B cell (primary cell): ENCODE data around the gene ASIC3. TPM values are rescaled to one million over a fixed set of nuclear protein-coding genes. Genes with fewer than 3 reads are reported as not detected.
A peak's percentile ranks its signal among the peaks of the same experiment; 100 is the strongest.

ENCODE experiments used
- ATAC-seq: fragments of 200-7000 bp; cut with Tn5 transposase; one replicate; pipeline ENCODE4 v1.10.0; 2021; ENCODE audit warnings: low read depth, mild to moderate bottlenecking, moderate number of reproducible peaks, moderate library complexity
- CTCF ChIA-PET: fragments of 350-600 bp; sonication (Branson Sonifier 250); formaldehyde crosslinking; loops from one replicate; lab custom pipeline; 2021; ENCODE audit warnings: antibody characterized with exemption, inconsistent platforms; lab: Charles Lee
- POLR2A ChIA-PET: fragments of 350-600 bp; sonication (Branson Sonifier 250); formaldehyde crosslinking; loops from one replicate; lab custom pipeline; 2021; ENCODE audit warnings: antibody characterized with exemption; lab: Charles Lee
- DNase-seq: peaks from one replicate; pipeline ENCODE4 v3.0.0; 2013
- H2AFZ ChIP-seq: 2 replicates; pipeline ENCODE4 v1.6.1; 2012; ENCODE audit warnings: mild to moderate bottlenecking, low read depth, low read length; ENCODE audit not compliant: insufficient read depth, poor library complexity, severe bottlenecking
- H3K27ac ChIP-seq, 2 donors: 1 replicate in 1 of 2; 2 replicates in 1 of 2; pipeline ENCODE4 v1.5.1; 2012 to 2013; ENCODE audit warnings: low read length in 2 of 2, mild to moderate bottlenecking in 2 of 2, moderate library complexity in 1 of 2
- H3K27me3 ChIP-seq, 4 experiments: fragments of 200-600 bp in 1 of 4; sonication (generic) in 1 of 4; replicated peaks in 1 of 4; 1 replicate in 2 of 4; 2 replicates in 2 of 4; pipeline versions ENCODE4 v1.6.1 to v1.7.0; 2013 to 2016; ENCODE audit warnings: low read length in 3 of 4, mild to moderate bottlenecking in 2 of 4, mixed read lengths in 1 of 4, moderate library complexity in 1 of 4; ENCODE audit not compliant: insufficient read depth in 4 of 4, control insufficient read depth in 3 of 4; ENCODE audit errors: control extremely low read depth in 1 of 4
- H3K36me3 ChIP-seq, 2 experiments: replicated peaks in 1 of 2; 1 replicate in 1 of 2; 2 replicates in 1 of 2; pipeline versions ENCODE4 v1.6.1 to v1.7.1; 2013; ENCODE audit warnings: low read length in 1 of 2; ENCODE audit not compliant: insufficient read depth in 2 of 2, control insufficient read depth in 1 of 2; ENCODE audit errors: control extremely low read depth in 1 of 2, extremely low read depth in 1 of 2
- H3K4me1 ChIP-seq, 2 donors: fragments of 200-600 bp in 1 of 2; sonication (generic) in 1 of 2; 1 replicate in 1 of 2; 2 replicates in 1 of 2; pipeline versions ENCODE4 v1.5.1 to v1.6.1; 2013 to 2017; ENCODE audit warnings: low read length in 2 of 2; ENCODE audit not compliant: control insufficient read depth in 2 of 2, insufficient read depth in 2 of 2
- H3K4me2 ChIP-seq: replicated peaks from 2 replicates; pipeline ENCODE3; 2012; ENCODE audit warnings: mild to moderate bottlenecking, low read depth, low read length; ENCODE audit not compliant: poor library complexity, severe bottlenecking
- H3K4me3 ChIP-seq, 5 experiments: fragments of 200-600 bp in 1 of 5; sonication (generic) in 1 of 5; 1 replicate in 3 of 5; 2 replicates in 2 of 5; pipeline versions ENCODE4 v1.5.1 to v1.7.0; 2011 to 2016; ENCODE audit warnings: low read length in 4 of 5, mild to moderate bottlenecking in 4 of 5, low read depth in 2 of 5, control low read depth in 1 of 5, moderate library complexity in 1 of 5; ENCODE audit not compliant: insufficient read depth in 1 of 5; ENCODE audit errors: control extremely low read depth in 1 of 5, extremely low read depth in 1 of 5
- H3K79me2 ChIP-seq: fragments of 200-600 bp; sonication (generic); one replicate; pipeline ENCODE4 v1.6.0; 2016; ENCODE audit warnings: low read length; ENCODE audit not compliant: control insufficient read depth, insufficient read depth
- H3K9ac ChIP-seq: fragments of 200-600 bp; sonication (generic); 2 replicates; pipeline ENCODE4 v1.6.1; 2017; ENCODE audit warnings: mild to moderate bottlenecking, low read length, moderate library complexity
- H3K9me3 ChIP-seq, 3 donors: one replicate each; pipeline versions ENCODE4 v1.6.1 to v1.7.1; 2013; ENCODE audit warnings: low read length in 2 of 3; ENCODE audit not compliant: control insufficient read depth in 2 of 3, insufficient read depth in 1 of 3; ENCODE audit errors: control extremely low read depth in 1 of 3
- H4K20me1 ChIP-seq: 2 replicates; pipeline ENCODE4 v1.6.0; 2012; ENCODE audit warnings: mild to moderate bottlenecking, low read length; ENCODE audit not compliant: insufficient read depth, control insufficient read depth, poor library complexity, severe bottlenecking
- H3K27ac Mint-ChIP-seq: one replicate; pipeline ENCODE4 v1.8.0; 2021; ENCODE audit warnings: mixed read lengths
- H3K27me3 Mint-ChIP-seq: one replicate; pipeline ENCODE4 v1.8.0; 2021; ENCODE audit warnings: mixed read lengths
- H3K4me1 Mint-ChIP-seq: one replicate; pipeline ENCODE4 v1.8.0; 2021; ENCODE audit warnings: mixed read lengths
- H3K4me3 Mint-ChIP-seq: one replicate; pipeline ENCODE4 v1.8.0; 2021; ENCODE audit warnings: mixed read lengths
- H3K9me3 Mint-ChIP-seq: one replicate; pipeline ENCODE4 v1.8.0; 2022; ENCODE audit warnings: mixed read lengths; ENCODE audit not compliant: insufficient read depth
- EZH2 ChIP-seq: IDR thresholded peaks from 2 replicates; pipeline ENCODE4 v1.6.1; 2012; ENCODE audit warnings: borderline replicate concordance, low read depth, mild to moderate bottlenecking, moderate library complexity, low read length; ENCODE audit not compliant: insufficient read depth, poor library complexity, severe bottlenecking
- WGBS: methylation state at CpG from one replicate; pipeline ENCODE4 v1.1.5; 2013; ENCODE audit warnings: missing lambda C conversion rate; ENCODE audit not compliant: insufficient coverage; 5-methylcytosine and 5-hydroxymethylcytosine counted together
- intact Hi-C: fragments of 100-400 bp; cut with micrococcal nuclease; formaldehyde crosslinking; loops from one replicate; pipeline ENCODE4 v1.10.0; 2022
- polyA plus RNA-seq: library from polyadenylated mRNA; depleted of rRNA; stranded (reverse); fragments of >200 nt; gene quantifications from 2 replicates; pipeline ENCODE4 v1.2.3, GENCODE V29; 2012
- total RNA-seq, 2 donors: library from RNA; stranded (reverse); fragments of 120-200 nt in 1 of 2; gene quantifications; 1 replicate in 1 of 2; 2 replicates in 1 of 2; pipeline versions ENCODE4 v1.2.3 to v1.2.4, GENCODE V29; 2013 to 2022
- TF ChIP-seq, protein P1 (sequence below): fragments of 200-600 bp; IDR thresholded peaks from one replicate; pipeline ENCODE4 v1.8.0; 2022; ENCODE audit warnings: antibody characterized with exemption, mild to moderate bottlenecking

Gene ASIC3
- total and polyA plus RNA-seq, 2 donors (not counting 1 experiment from before 2014, with no cell fraction given): 4.8 to 5.0 TPM

DNA sequence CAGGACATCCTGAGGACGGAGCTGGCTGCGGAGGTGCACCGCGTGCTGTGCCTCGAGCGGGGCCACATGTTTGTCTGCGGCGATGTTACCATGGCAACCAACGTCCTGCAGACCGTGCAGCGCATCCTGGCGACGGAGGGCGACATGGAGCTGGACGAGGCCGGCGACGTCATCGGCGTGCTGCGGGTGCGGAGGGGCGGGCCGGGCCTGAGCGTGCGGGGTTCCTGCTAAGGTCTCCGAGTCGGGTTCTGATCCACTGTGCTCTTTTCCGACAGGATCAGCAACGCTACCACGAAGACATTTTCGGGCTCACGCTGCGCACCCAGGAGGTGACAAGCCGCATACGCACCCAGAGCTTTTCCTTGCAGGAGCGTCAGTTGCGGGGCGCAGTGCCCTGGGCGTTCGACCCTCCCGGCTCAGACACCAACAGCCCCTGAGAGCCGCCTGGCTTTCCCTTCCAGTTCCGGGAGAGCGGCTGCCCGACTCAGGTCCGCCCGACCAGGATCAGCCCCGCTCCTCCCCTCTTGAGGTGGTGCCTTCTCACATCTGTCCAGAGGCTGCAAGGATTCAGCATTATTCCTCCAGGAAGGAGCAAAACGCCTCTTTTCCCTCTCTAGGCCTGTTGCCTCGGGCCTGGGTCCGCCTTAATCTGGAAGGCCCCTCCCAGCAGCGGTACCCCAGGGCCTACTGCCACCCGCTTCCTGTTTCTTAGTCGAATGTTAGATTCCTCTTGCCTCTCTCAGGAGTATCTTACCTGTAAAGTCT, 34.4 kb upstream of the ASIC3 start:
- POLR2A ChIA-PET: interaction anchor here (0.6 to 1.3 kb wide), 5 partner anchors 14 to 863 kb away, joined by 3 to 12 read pairs (median 5); partner anchors contain the start of genes ABCB8 and PRKAG2
- H3K27ac ChIP-seq: peak overlapping the region; percentile 85 to 89
- H3K27me3 Mint-ChIP-seq: peaks cover 8% of the 10 kb centered on the region

More for the DNA sequence above, 34.4 kb upstream of the ASIC3 start:
- peaks cover 0 to 25% (median 0%) of the 10 kb centered on the region in 3 donors for H3K9me3 ChIP-seq
- 8% methylated on average over 52 of the region's 55 CpGs for WGBS
- H3K9me3 Mint-ChIP-seq: no peaks in the 10 kb centered on the region
- peaks cover 44% of the 10 kb centered on the region for H3K4me1 Mint-ChIP-seq
- H3K4me3 ChIP-seq: peak overlapping the region; percentile 17 to 75 (median 66)
- H3K4me3 Mint-ChIP-seq: peak overlapping the region; percentile 97
- H2AFZ ChIP-seq: peak overlapping the region; percentile 51
- intact Hi-C loops: loop anchor here (1.0 to 5.0 kb wide), 6 partner anchors 14 to 213 kb away; partner anchors contain the start of genes ABCB8, ABCF2, AGAP3 and CDK5
- no peaks in the 10 kb centered on the region for H4K20me1 ChIP-seq
- peaks cover 26 to 49% of the 10 kb centered on the region in 2 donors for H3K4me1 ChIP-seq
- H3K27ac Mint-ChIP-seq: peak overlapping the region; percentile 97
- peak; percentile 95 for DNase-seq
- no peaks in the 10 kb centered on the region for H3K36me3 ChIP-seq
- H3K27me3 ChIP-seq: peaks cover 0 to 16% (median under 1%) of the 10 kb centered on the region in 4 experiments
- H3K79me2 ChIP-seq: no peaks in the 10 kb centered on the region
- ATAC-seq: peak; percentile 68
- TF ChIP-seq, protein P1, sequence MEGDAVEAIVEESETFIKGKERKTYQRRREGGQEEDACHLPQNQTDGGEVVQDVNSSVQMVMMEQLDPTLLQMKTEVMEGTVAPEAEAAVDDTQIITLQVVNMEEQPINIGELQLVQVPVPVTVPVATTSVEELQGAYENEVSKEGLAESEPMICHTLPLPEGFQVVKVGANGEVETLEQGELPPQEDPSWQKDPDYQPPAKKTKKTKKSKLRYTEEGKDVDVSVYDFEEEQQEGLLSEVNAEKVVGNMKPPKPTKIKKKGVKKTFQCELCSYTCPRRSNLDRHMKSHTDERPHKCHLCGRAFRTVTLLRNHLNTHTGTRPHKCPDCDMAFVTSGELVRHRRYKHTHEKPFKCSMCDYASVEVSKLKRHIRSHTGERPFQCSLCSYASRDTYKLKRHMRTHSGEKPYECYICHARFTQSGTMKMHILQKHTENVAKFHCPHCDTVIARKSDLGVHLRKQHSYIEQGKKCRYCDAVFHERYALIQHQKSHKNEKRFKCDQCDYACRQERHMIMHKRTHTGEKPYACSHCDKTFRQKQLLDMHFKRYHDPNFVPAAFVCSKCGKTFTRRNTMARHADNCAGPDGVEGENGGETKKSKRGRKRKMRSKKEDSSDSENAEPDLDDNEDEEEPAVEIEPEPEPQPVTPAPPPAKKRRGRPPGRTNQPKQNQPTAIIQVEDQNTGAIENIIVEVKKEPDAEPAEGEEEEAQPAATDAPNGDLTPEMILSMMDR: no peak
- no peak for TF ChIP-seq EZH2
- H3K4me2 ChIP-seq: peak overlapping the region; percentile 96
- CTCF ChIA-PET: interaction anchor here (0.9 to 1.4 kb wide), 4 partner anchors 9 to 39 kb away, joined by 3 to 5 read pairs (median 4); no protein-coding TSS in a partner anchor
- H3K9ac ChIP-seq: peak overlapping the region; percentile 79
